ENCODE measurements around the gene P2RX4. TPM values are rescaled to one million over a fixed set of nuclear protein-coding genes. Genes with fewer than 3 reads are reported as not detected.

The P2RX4 gene
- polyA plus RNA-seq, 3 donors, result 61.8 to 87.7 (median 74.7) TPM

- Histone ChIP-seq H3K36me3 (replicated peaks in 1 of 2; ENCODE audit: control insufficient read depth in 1 of 2, insufficient read depth in 2 of 2, low read length in 2 of 2) (no peaks in the 10 kb centered on the region), H3K4me1 (ENCODE audit: control insufficient read depth in 1 of 2, insufficient read depth in 2 of 2, low read length in 2 of 2) (peaks cover 43 to 50% of the 10 kb centered on the region in 2 donors), H3K27me3 (ENCODE audit: control insufficient read depth in 2 of 2, insufficient read depth in 2 of 2, low read length in 2 of 2) (no peaks in the 10 kb centered on the region), H2AFZ (ENCODE audit: insufficient read depth, low read depth, low read length, poor library complexity, severe bottlenecking) (peak overlapping the region; percentile 75), H4K20me1 (ENCODE audit: insufficient read depth, low read length) (no peaks in the 10 kb centered on the region), H3K9ac (ENCODE audit: insufficient read depth, low read length, poor library complexity, severe bottlenecking) (peak overlapping the region; percentile 95), H3K4me3 (replicated peaks in 1 of 3; ENCODE audit: low read depth in 2 of 3, low read length in 3 of 3) (peak overlapping the region in 2 of 3 experiments; percentile 84 to 87), H3K4me2 (replicated peaks; ENCODE audit: extremely low read depth, low read length, poor library complexity, severe bottlenecking) (peak overlapping the region; percentile 84), H3K79me2 (ENCODE audit: insufficient read depth, low read length) (peaks cover 37% of the 10 kb centered on the region), H3K27ac (ENCODE audit: low read depth in 1 of 2, low read length in 2 of 2) (peak overlapping the region; percentile 92 to 96), H3K9me3 (replicated peaks in 1 of 2; ENCODE audit: control insufficient read depth in 1 of 2, insufficient read depth in 1 of 2, low read length in 2 of 2) (no peaks in the 10 kb centered on the region)
- H3K4me3 Mint-ChIP-seq, result peak overlapping the region in 1 of 2 donors; percentile 70
- H3K36me3 Mint-ChIP-seq, result peaks cover 11 to 19% of the 10 kb centered on the region in 2 donors
- WGBS (ENCODE audit: insufficient coverage), result 100% methylated on average over 8 of the region's 15 CpGs
- peaks cover 0 to 2% (median 0%) of the 10 kb centered on the region in 7 donors for H3K9me3 Mint-ChIP-seq
- no peak for DNase-seq
- H3K27ac Mint-ChIP-seq, result peak overlapping the region; percentile 42 to 96 (median 90)
- intact Hi-C loops (cut with micrococcal nuclease), result no loop called here
- H3K27me3 Mint-ChIP-seq (ENCODE audit: low read depth in 3 of 3), result no peaks in the 10 kb centered on the region
- H3K4me1 Mint-ChIP-seq, result peaks cover 46% of the 10 kb centered on the region
- TF ChIP-seq CTCF (IDR thresholded peaks at IDR 0.05), result no peak
Observed at GRCh38 chr12:121209221-121209620, 708 bp upstream of the P2RX4 start.

GRCh38 chr12:121212875-121213274 is 2.9 kb downstream of the P2RX4 start:
- H3K4me1 ChIP-seq (ENCODE audit: control insufficient read depth in 1 of 2, insufficient read depth in 2 of 2, low read length in 2 of 2), result peaks cover 56 to 62% of the 10 kb centered on the region in 2 donors
- H3K9me3 Mint-ChIP-seq, result peaks cover 0 to 2% (median 0%) of the 10 kb centered on the region in 7 donors
- H3K27ac ChIP-seq (ENCODE audit: low read depth in 1 of 2, low read length in 2 of 2), result peak overlapping the region; percentile 95 to 97
- no peaks in the 10 kb centered on the region for H4K20me1 ChIP-seq (ENCODE audit: insufficient read depth, low read length)
- H3K4me3 ChIP-seq (replicated peaks in 1 of 3; ENCODE audit: low read depth in 2 of 3, low read length in 3 of 3), result no peak overlapping the region
- TF ChIP-seq CTCF (IDR thresholded peaks at IDR 0.05), result no peak
- peaks cover 21 to 40% of the 10 kb centered on the region in 2 donors for H3K36me3 Mint-ChIP-seq
- no peak overlapping the region for H3K9ac ChIP-seq (ENCODE audit: insufficient read depth, low read length, poor library complexity, severe bottlenecking)
- peaks cover 12 to 16% of the 10 kb centered on the region in 2 donors for H3K36me3 ChIP-seq (replicated peaks in 1 of 2; ENCODE audit: control insufficient read depth in 1 of 2, insufficient read depth in 2 of 2, low read length in 2 of 2)
- peaks cover 63% of the 10 kb centered on the region for H3K79me2 ChIP-seq (ENCODE audit: insufficient read depth, low read length)
- H3K4me1 Mint-ChIP-seq, result peaks cover 56% of the 10 kb centered on the region
- intact Hi-C loops (cut with micrococcal nuclease), result loop anchor here in 1 of 2 donors (5.0 kb wide), 1 partner anchor 36 kb away; no protein-coding TSS in a partner anchor
- no peak overlapping the region for H2AFZ ChIP-seq (ENCODE audit: insufficient read depth, low read depth, low read length, poor library complexity, severe bottlenecking)
- no peaks in the 10 kb centered on the region for H3K27me3 ChIP-seq (ENCODE audit: control insufficient read depth in 2 of 2, insufficient read depth in 2 of 2, low read length in 2 of 2)
- no peak for DNase-seq
- H3K4me2 ChIP-seq (replicated peaks; ENCODE audit: extremely low read depth, low read length, poor library complexity, severe bottlenecking), result no peak overlapping the region
- H3K9me3 ChIP-seq (replicated peaks in 1 of 2; ENCODE audit: control insufficient read depth in 1 of 2, insufficient read depth in 1 of 2, low read length in 2 of 2), result no peaks in the 10 kb centered on the region
- peak overlapping the region in 4 of 7 donors; percentile 3 to 99 (median 64) for H3K27ac Mint-ChIP-seq
- H3K27me3 Mint-ChIP-seq (ENCODE audit: low read depth in 3 of 3), result no peaks in the 10 kb centered on the region
- no peak overlapping the region for H3K4me3 Mint-ChIP-seq
- WGBS (ENCODE audit: insufficient coverage), result 100% methylated on average over 1 of the region's 5 CpGs
